B cell (primary cell): ENCODE measurements around the gene CTNNB1. TPM values are rescaled to one million over a fixed set of nuclear protein-coding genes. Genes with fewer than 3 reads are reported as not detected.

Source experiments
- ATAC-seq: fragments of 200-7000 bp; cut with Tn5 transposase; one replicate; pipeline ENCODE4 v1.10.0; 2021; ENCODE audit warnings: low read depth, mild to moderate bottlenecking, moderate number of reproducible peaks, moderate library complexity
- CTCF ChIA-PET: fragments of 350-600 bp; sonication (Branson Sonifier 250); formaldehyde crosslinking; loops from one replicate; lab custom pipeline; 2021; ENCODE audit warnings: antibody characterized with exemption, inconsistent platforms; lab: Charles Lee
- POLR2A ChIA-PET: fragments of 350-600 bp; sonication (Branson Sonifier 250); formaldehyde crosslinking; loops from one replicate; lab custom pipeline; 2021; ENCODE audit warnings: antibody characterized with exemption; lab: Charles Lee
- DNase-seq: peaks from one replicate; pipeline ENCODE4 v3.0.0; 2013
- H2AFZ ChIP-seq: 2 replicates; pipeline ENCODE4 v1.6.1; 2012; ENCODE audit warnings: mild to moderate bottlenecking, low read depth, low read length; ENCODE audit not compliant: insufficient read depth, poor library complexity, severe bottlenecking
- H3K27ac ChIP-seq, 2 donors: 1 replicate in 1 of 2; 2 replicates in 1 of 2; pipeline ENCODE4 v1.5.1; 2012 to 2013; ENCODE audit warnings: low read length in 2 of 2, mild to moderate bottlenecking in 2 of 2, moderate library complexity in 1 of 2
- H3K27me3 ChIP-seq, 4 experiments: fragments of 200-600 bp in 1 of 4; sonication (generic) in 1 of 4; replicated peaks in 1 of 4; 1 replicate in 2 of 4; 2 replicates in 2 of 4; pipeline versions ENCODE4 v1.6.1 to v1.7.0; 2013 to 2016; ENCODE audit warnings: low read length in 3 of 4, mild to moderate bottlenecking in 2 of 4, mixed read lengths in 1 of 4, moderate library complexity in 1 of 4; ENCODE audit not compliant: insufficient read depth in 4 of 4, control insufficient read depth in 3 of 4; ENCODE audit errors: control extremely low read depth in 1 of 4
- H3K36me3 ChIP-seq, 2 experiments: replicated peaks in 1 of 2; 1 replicate in 1 of 2; 2 replicates in 1 of 2; pipeline versions ENCODE4 v1.6.1 to v1.7.1; 2013; ENCODE audit warnings: low read length in 1 of 2; ENCODE audit not compliant: insufficient read depth in 2 of 2, control insufficient read depth in 1 of 2; ENCODE audit errors: control extremely low read depth in 1 of 2, extremely low read depth in 1 of 2
- H3K4me1 ChIP-seq, 2 donors: fragments of 200-600 bp in 1 of 2; sonication (generic) in 1 of 2; 1 replicate in 1 of 2; 2 replicates in 1 of 2; pipeline versions ENCODE4 v1.5.1 to v1.6.1; 2013 to 2017; ENCODE audit warnings: low read length in 2 of 2; ENCODE audit not compliant: control insufficient read depth in 2 of 2, insufficient read depth in 2 of 2
- H3K4me2 ChIP-seq: replicated peaks from 2 replicates; pipeline ENCODE3; 2012; ENCODE audit warnings: mild to moderate bottlenecking, low read depth, low read length; ENCODE audit not compliant: poor library complexity, severe bottlenecking
- H3K4me3 ChIP-seq, 5 experiments: fragments of 200-600 bp in 1 of 5; sonication (generic) in 1 of 5; 1 replicate in 3 of 5; 2 replicates in 2 of 5; pipeline versions ENCODE4 v1.5.1 to v1.7.0; 2011 to 2016; ENCODE audit warnings: low read length in 4 of 5, mild to moderate bottlenecking in 4 of 5, low read depth in 2 of 5, control low read depth in 1 of 5, moderate library complexity in 1 of 5; ENCODE audit not compliant: insufficient read depth in 1 of 5; ENCODE audit errors: control extremely low read depth in 1 of 5, extremely low read depth in 1 of 5
- H3K79me2 ChIP-seq: fragments of 200-600 bp; sonication (generic); one replicate; pipeline ENCODE4 v1.6.0; 2016; ENCODE audit warnings: low read length; ENCODE audit not compliant: control insufficient read depth, insufficient read depth
- H3K9ac ChIP-seq: fragments of 200-600 bp; sonication (generic); 2 replicates; pipeline ENCODE4 v1.6.1; 2017; ENCODE audit warnings: mild to moderate bottlenecking, low read length, moderate library complexity
- H3K9me3 ChIP-seq, 3 donors: one replicate each; pipeline versions ENCODE4 v1.6.1 to v1.7.1; 2013; ENCODE audit warnings: low read length in 2 of 3; ENCODE audit not compliant: control insufficient read depth in 2 of 3, insufficient read depth in 1 of 3; ENCODE audit errors: control extremely low read depth in 1 of 3
- H4K20me1 ChIP-seq: 2 replicates; pipeline ENCODE4 v1.6.0; 2012; ENCODE audit warnings: mild to moderate bottlenecking, low read length; ENCODE audit not compliant: insufficient read depth, control insufficient read depth, poor library complexity, severe bottlenecking
- H3K27ac Mint-ChIP-seq: one replicate; pipeline ENCODE4 v1.8.0; 2021; ENCODE audit warnings: mixed read lengths
- H3K27me3 Mint-ChIP-seq: one replicate; pipeline ENCODE4 v1.8.0; 2021; ENCODE audit warnings: mixed read lengths
- H3K4me1 Mint-ChIP-seq: one replicate; pipeline ENCODE4 v1.8.0; 2021; ENCODE audit warnings: mixed read lengths
- H3K4me3 Mint-ChIP-seq: one replicate; pipeline ENCODE4 v1.8.0; 2021; ENCODE audit warnings: mixed read lengths
- H3K9me3 Mint-ChIP-seq: one replicate; pipeline ENCODE4 v1.8.0; 2022; ENCODE audit warnings: mixed read lengths; ENCODE audit not compliant: insufficient read depth
- CTCF ChIP-seq: fragments of 200-600 bp; IDR thresholded peaks from one replicate; pipeline ENCODE4 v1.8.0; 2022; ENCODE audit warnings: antibody characterized with exemption, mild to moderate bottlenecking
- EZH2 ChIP-seq: IDR thresholded peaks from 2 replicates; pipeline ENCODE4 v1.6.1; 2012; ENCODE audit warnings: borderline replicate concordance, low read depth, mild to moderate bottlenecking, moderate library complexity, low read length; ENCODE audit not compliant: insufficient read depth, poor library complexity, severe bottlenecking
- WGBS: methylation state at CpG from one replicate; pipeline ENCODE4 v1.1.5; 2013; ENCODE audit warnings: missing lambda C conversion rate; ENCODE audit not compliant: insufficient coverage; 5-methylcytosine and 5-hydroxymethylcytosine counted together
- intact Hi-C: fragments of 100-400 bp; cut with micrococcal nuclease; formaldehyde crosslinking; loops from one replicate; pipeline ENCODE4 v1.10.0; 2022
- polyA plus RNA-seq: library from polyadenylated mRNA; depleted of rRNA; stranded (reverse); fragments of >200 nt; gene quantifications from 2 replicates; pipeline ENCODE4 v1.2.3, GENCODE V29; 2012
- total RNA-seq, 2 donors: library from RNA; stranded (reverse); fragments of 120-200 nt in 1 of 2; gene quantifications; 1 replicate in 1 of 2; 2 replicates in 1 of 2; pipeline versions ENCODE4 v1.2.3 to v1.2.4, GENCODE V29; 2013 to 2022

The CTNNB1 gene
- total and polyA plus RNA-seq, 2 donors (not counting 1 experiment from before 2014, with no cell fraction given): 103 to 178 TPM

GRCh38 chr3:41178576-41178975, 20.7 kb upstream of the CTNNB1 start:
- DNase-seq: no peak
- 80% methylated on average over 1 of the region's 2 CpGs for WGBS
- H3K4me3 ChIP-seq: no peak overlapping the region
- H3K79me2 ChIP-seq: no peaks in the 10 kb centered on the region
- Mint-ChIP-seq H3K27me3 (peaks cover 36% of the 10 kb centered on the region), H3K4me1 (no peaks in the 10 kb centered on the region), H3K4me3 (no peak overlapping the region), H3K27ac (no peak overlapping the region), H3K9me3 (no peaks in the 10 kb centered on the region)
- peaks cover 0 to 15% (median 2%) of the 10 kb centered on the region in 4 experiments for H3K27me3 ChIP-seq
- TF ChIP-seq CTCF (no peak), EZH2 (no peak)
- CTCF ChIA-PET: interaction anchor here (0.7 kb wide), 1 partner anchor 598 kb away, joined by 3 read pairs; no protein-coding TSS in a partner anchor
- ATAC-seq: no peak
- H3K4me1 ChIP-seq: no peaks in the 10 kb centered on the region
- no peak overlapping the region for H2AFZ ChIP-seq
- no peak overlapping the region for H3K27ac ChIP-seq
- POLR2A ChIA-PET: no interaction called here
- H4K20me1 ChIP-seq: no peaks in the 10 kb centered on the region
- no peaks in the 10 kb centered on the region for H3K9me3 ChIP-seq
- no peak overlapping the region for H3K4me2 ChIP-seq
- no peaks in the 10 kb centered on the region for H3K36me3 ChIP-seq
- intact Hi-C loops: no loop called here
- no peak overlapping the region for H3K9ac ChIP-seq

GRCh38 chr3:41180396-41180795, 18.9 kb upstream of the CTNNB1 start:
- Histone ChIP-seq H3K4me3 (no peak overlapping the region), H2AFZ (no peak overlapping the region), H3K4me1 (no peaks in the 10 kb centered on the region), H3K36me3 (no peaks in the 10 kb centered on the region), H3K9ac (no peak overlapping the region), H3K27ac (no peak overlapping the region), H3K79me2 (no peaks in the 10 kb centered on the region), H3K4me2 (no peak overlapping the region), H3K9me3 (no peaks in the 10 kb centered on the region), H4K20me1 (no peaks in the 10 kb centered on the region), H3K27me3 (peaks cover 0 to 15% (median 2%) of the 10 kb centered on the region in 4 experiments)
- DNase-seq (no peak), ATAC-seq (no peak)
- no peak overlapping the region for H3K4me3 Mint-ChIP-seq
- H3K27ac Mint-ChIP-seq: no peak overlapping the region
- intact Hi-C loops: no loop called here
- H3K4me1 Mint-ChIP-seq: no peaks in the 10 kb centered on the region
- ChIA-PET POLR2A (no interaction called here), CTCF (no interaction called here)
- WGBS: no CpG with 5 or more reads among the region's 2 CpGs
- TF ChIP-seq CTCF (no peak), EZH2 (no peak)
- H3K9me3 Mint-ChIP-seq: no peaks in the 10 kb centered on the region
- peaks cover 41% of the 10 kb centered on the region for H3K27me3 Mint-ChIP-seq
